HEK293T (cell line): ENCODE measurements around the gene BCL2L1.

Source experiments
- ARNT ChIP-seq: fragments of 450-650 bp; IDR thresholded peaks from 2 replicates; pipeline ENCODE4 v1.6.1; 2017; ENCODE audit warnings: mild to moderate bottlenecking
- ELF4 ChIP-seq: fragments of 450-650 bp; IDR thresholded peaks from 2 replicates; pipeline ENCODE4 v1.6.1; 2017; ENCODE audit warnings: antibody characterized with exemption
- HDGF ChIP-seq: fragments of 450-650 bp; IDR thresholded peaks from 2 replicates; pipeline ENCODE4 v1.6.1; 2017; ENCODE audit warnings: antibody characterized with exemption, borderline replicate concordance
- SUZ12 ChIP-seq: fragments of 450-650 bp; IDR thresholded peaks from 2 replicates; pipeline ENCODE4 v1.6.1; 2016; ENCODE audit warnings: mild to moderate bottlenecking

DNA sequence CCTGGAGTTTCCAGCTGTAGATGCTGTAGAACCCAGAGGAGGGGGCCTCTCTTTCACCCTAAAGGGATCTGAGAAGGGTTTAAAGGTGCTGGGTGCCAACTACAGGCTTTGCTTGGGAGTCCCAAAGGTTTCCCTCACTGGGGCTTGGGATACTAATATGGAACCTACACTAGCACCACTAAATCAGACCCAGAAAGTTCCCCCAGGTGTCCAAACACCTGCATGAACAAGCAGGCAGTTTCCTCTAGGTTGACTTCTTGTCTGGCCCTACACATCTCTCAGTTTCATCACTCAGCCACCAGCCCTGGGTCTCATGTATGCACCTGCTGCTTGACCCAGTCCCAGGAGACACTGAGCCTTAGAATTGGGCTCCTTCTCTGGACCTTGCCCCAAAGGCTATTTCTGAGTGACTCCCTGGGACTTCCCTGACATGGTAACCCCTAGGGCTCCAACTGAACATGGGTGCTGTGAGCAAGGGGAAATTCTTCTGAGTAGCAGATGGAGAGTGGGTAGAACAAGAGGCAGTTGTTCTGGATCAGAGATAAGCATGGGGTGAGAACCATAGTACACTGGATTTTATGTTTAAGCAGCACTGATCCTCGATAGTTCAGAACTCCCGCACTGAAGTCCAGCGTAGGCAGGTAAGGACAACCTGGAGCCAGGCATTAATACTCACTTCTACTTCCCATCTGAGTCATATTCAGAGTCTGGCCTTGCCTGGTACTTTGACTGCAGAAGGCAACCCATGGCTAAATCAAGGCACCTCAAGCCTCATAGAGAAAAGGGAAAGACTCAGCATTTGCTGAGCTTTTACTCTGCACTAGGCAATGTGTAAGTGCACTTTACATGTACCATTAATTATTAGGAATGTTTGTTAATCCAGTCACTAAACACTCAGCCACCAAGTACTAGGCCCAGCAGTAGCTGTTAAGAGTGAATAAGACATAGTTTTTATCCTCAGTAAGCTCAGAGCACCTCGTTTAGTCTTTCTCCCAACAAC is 16.8 kb downstream of the BCL2L1 start:
- no peak for TF ChIP-seq ELF4
- no peak for TF ChIP-seq HDGF
- no peak for TF ChIP-seq ARNT
- no peak for TF ChIP-seq SUZ12
